Measurements from ENCODE around the gene DLX4. TPM values are rescaled to one million over a fixed set of nuclear protein-coding genes. Genes with fewer than 3 reads are reported as not detected.

DLX4 gene
- total and polyA plus RNA-seq, 10 of the 15 experiments (the other 5 are each of a cell fraction or from before 2014, with no cell fraction given): 0.05 to 0.29 (median 0.15) TPM

- TF ChIP-seq ZBTB4 (CRISPR knock-in tag; IDR thresholded peaks at IDR 0.05) (no peak), BCL3 (IDR thresholded peaks at IDR 0.05; ENCODE audit: borderline replicate concordance, insufficient read depth, low read depth, low read length, poor library complexity, severe bottlenecking) (no peak), HSF1 (IDR thresholded peaks at IDR 0.05; ENCODE audit: low read depth, low read length) (no peak), JUNB (IDR thresholded peaks at IDR 0.05) (no peak), PRDM15 (CRISPR knock-in tag; IDR thresholded peaks at IDR 0.05) (no peak), YY1 (IDR thresholded peaks at IDR 0.05; ENCODE audit: low read depth, low read length) (no peak), WRNIP1 (IDR thresholded peaks at IDR 0.05; ENCODE audit: borderline replicate concordance, low read depth, low read length) (no peak), MTA2 (IDR thresholded peaks at IDR 0.05; ENCODE audit: low read depth) (no peak), GATAD2B (conservative IDR thresholded peaks at IDR 0.05; ENCODE audit: low read depth) (no peak), IKZF2 (IDR thresholded peaks at IDR 0.05) (no peak)
Observed at GRCh38 chr17:49992933-49993422, 24.0 kb downstream of the DLX4 start (continued).
